H9 (cell line): ENCODE measurements around the gene RAD51AP2. TPM values are rescaled to one million over a fixed set of nuclear protein-coding genes. Genes with fewer than 3 reads are reported as not detected.
A peak's percentile ranks its signal among the peaks of the same experiment; 100 is the strongest.

ENCODE experiments used
- DNase-seq: peaks from one replicate; pipeline ENCODE4 v3.0.0-alpha.2; 2017
- H2AFZ ChIP-seq: one replicate; pipeline ENCODE4 v1.6.1; 2013; ENCODE audit warnings: mild to moderate bottlenecking, low read length, control low read depth, moderate library complexity
- H2AK5ac ChIP-seq: 2 replicates; pipeline ENCODE4 v1.6.1; 2013; ENCODE audit warnings: low read length, control low read depth, mixed read lengths; ENCODE audit not compliant: insufficient read length
- H2BK120ac ChIP-seq: one replicate; pipeline ENCODE4 v1.6.1; 2013; ENCODE audit warnings: low read depth, mild to moderate bottlenecking, low read length, control low read depth, inconsistent platforms; ENCODE audit not compliant: poor library complexity, severe bottlenecking
- H2BK12ac ChIP-seq: 2 replicates; pipeline ENCODE4 v1.6.1; 2013; ENCODE audit warnings: low read length, control low read depth, mixed read lengths, low read depth; ENCODE audit not compliant: insufficient read length
- H2BK15ac ChIP-seq: 2 replicates; pipeline ENCODE4 v1.6.1; 2013; ENCODE audit warnings: low read depth, low read length, control low read depth
- H2BK20ac ChIP-seq: one replicate; pipeline ENCODE4 v1.6.1; 2013; ENCODE audit warnings: low read depth, mild to moderate bottlenecking, low read length, control low read depth, inconsistent platforms; ENCODE audit not compliant: poor library complexity, severe bottlenecking
- H2BK5ac ChIP-seq: 2 replicates; pipeline ENCODE4 v1.6.1; 2013; ENCODE audit warnings: low read length, control low read depth, mixed read lengths; ENCODE audit not compliant: insufficient read length
- H3K14ac ChIP-seq: 2 replicates; pipeline ENCODE4 v1.6.1; 2013; ENCODE audit warnings: low read length, control low read depth; ENCODE audit not compliant: insufficient read depth
- H3K18ac ChIP-seq: 2 replicates; pipeline ENCODE4 v1.6.1; 2013; ENCODE audit warnings: low read depth, mild to moderate bottlenecking, mixed read lengths, low read length, control low read depth; ENCODE audit not compliant: insufficient read length
- H3K23ac ChIP-seq: 2 replicates; pipeline ENCODE4 v1.6.1; 2013; ENCODE audit warnings: low read length, control low read depth, mixed read lengths, low read depth; ENCODE audit not compliant: insufficient read length
- H3K23me2 ChIP-seq: 2 replicates; pipeline ENCODE4 v1.6.1; 2013; ENCODE audit warnings: low read depth, mild to moderate bottlenecking, mixed read lengths, low read length, control low read depth; ENCODE audit not compliant: insufficient read length, poor library complexity, severe bottlenecking
- H3K27ac ChIP-seq: 2 replicates; pipeline ENCODE4 v1.5.1; 2013; ENCODE audit warnings: low read length, control low read depth, mixed read lengths, low read depth; ENCODE audit not compliant: insufficient read length
- H3K27me3 ChIP-seq: 2 replicates; pipeline ENCODE4 v1.6.1; 2013; ENCODE audit warnings: low read length, control low read depth, inconsistent platforms; ENCODE audit not compliant: insufficient read depth
- H3K4ac ChIP-seq: 2 replicates; pipeline ENCODE4 v1.6.1; 2013; ENCODE audit warnings: low read depth, mild to moderate bottlenecking, control low read depth, inconsistent platforms, low read length, moderate library complexity
- H3K4me1 ChIP-seq: 2 replicates; pipeline ENCODE4 v1.6.1; 2013; ENCODE audit warnings: low read length, control low read depth, inconsistent platforms; ENCODE audit not compliant: insufficient read depth
- H3K4me2 ChIP-seq: 2 replicates; pipeline ENCODE4 v1.6.1; 2013; ENCODE audit warnings: low read length, control low read depth, mixed read lengths; ENCODE audit not compliant: insufficient read length, insufficient read depth
- H3K56ac ChIP-seq: 2 replicates; pipeline ENCODE4 v1.6.1; 2013; ENCODE audit warnings: low read depth, mild to moderate bottlenecking, mixed read lengths, low read length, control low read depth; ENCODE audit not compliant: insufficient read length
- H3K79me1 ChIP-seq: 2 replicates; pipeline ENCODE4 v1.6.1; 2013; ENCODE audit warnings: low read depth, mild to moderate bottlenecking, moderate library complexity, low read length, control low read depth, inconsistent platforms; ENCODE audit not compliant: insufficient read depth, poor library complexity, severe bottlenecking
- H3K79me2 ChIP-seq: 2 replicates; pipeline ENCODE4 v1.6.1; 2013; ENCODE audit warnings: low read length, control low read depth, inconsistent platforms; ENCODE audit not compliant: insufficient read depth
- H3K9ac ChIP-seq: 2 replicates; pipeline ENCODE4 v1.6.1; 2013; ENCODE audit warnings: low read length, control low read depth, mixed read lengths; ENCODE audit not compliant: insufficient read length; ENCODE audit errors: extremely low read depth
- H3K9me3 ChIP-seq: one replicate; pipeline ENCODE4 v1.6.1; 2013; ENCODE audit warnings: low read depth, low read length, inconsistent platforms; ENCODE audit not compliant: control insufficient read depth
- H3T11ph ChIP-seq: one replicate; pipeline ENCODE4 v1.6.1; 2013; ENCODE audit warnings: mild to moderate bottlenecking, low read length, control low read depth, inconsistent platforms
- H4K20me1 ChIP-seq: one replicate; pipeline ENCODE4 v1.6.1; 2013; ENCODE audit not compliant: control insufficient read depth, insufficient read length, insufficient read depth
- H4K5ac ChIP-seq: 2 replicates; pipeline ENCODE4 v1.6.1; 2013; ENCODE audit warnings: low read depth, mild to moderate bottlenecking, mixed read lengths, low read length, control low read depth; ENCODE audit not compliant: insufficient read length
- H4K8ac ChIP-seq: replicated peaks from 2 replicates; pipeline ENCODE4 v1.6.1; 2013; ENCODE audit warnings: low read length, control low read depth, mixed read lengths, low read depth; ENCODE audit not compliant: insufficient read length
- H4K91ac ChIP-seq: 2 replicates; pipeline ENCODE4 v1.6.1; 2013; ENCODE audit warnings: low read depth, mild to moderate bottlenecking, moderate library complexity, mixed read lengths, low read length, control low read depth; ENCODE audit not compliant: insufficient read length
- H3K27ac Mint-ChIP-seq, 3 experiments: 2 replicates in 2 of 3; 3 replicates in 1 of 3; pipeline ENCODE4 v1.8.0; 2020 to 2021; ENCODE audit warnings: mixed read lengths in 3 of 3, mild to moderate bottlenecking in 1 of 3, moderate library complexity in 1 of 3
- H3K27me3 Mint-ChIP-seq: 2 replicates; pipeline ENCODE4 v1.8.0; 2021; ENCODE audit warnings: low read depth, mild to moderate bottlenecking, moderate library complexity, mixed read lengths
- H3K36me3 Mint-ChIP-seq, 3 experiments: 2 replicates in 2 of 3; 3 replicates in 1 of 3; pipeline ENCODE4 v1.8.0; 2020 to 2021; ENCODE audit warnings: low read depth in 3 of 3, mixed read lengths in 3 of 3; ENCODE audit not compliant: insufficient read depth in 1 of 3
- H3K4me1 Mint-ChIP-seq, 2 experiments: 2 replicates each; pipeline ENCODE4 v1.8.0; 2020; ENCODE audit warnings: mixed read lengths in 2 of 2
- H3K4me3 Mint-ChIP-seq, 2 experiments: 2 replicates in 1 of 2; 3 replicates in 1 of 2; pipeline ENCODE4 v1.8.0; 2020 to 2021; ENCODE audit warnings: mild to moderate bottlenecking in 2 of 2, mixed read lengths in 2 of 2, moderate library complexity in 1 of 2
- H3K9me3 Mint-ChIP-seq, 2 experiments: 2 replicates in 1 of 2; 3 replicates in 1 of 2; pipeline ENCODE4 v1.8.0; 2020; ENCODE audit warnings: mild to moderate bottlenecking in 2 of 2, mixed read lengths in 2 of 2, moderate library complexity in 1 of 2
- WGBS: extraction: QIAGEN DNeasy Blood & Tissue Kit; methylation state at CpG from one replicate; pipeline ENCODE4 v1.1.7; 2013; ENCODE audit warnings: missing lambda C conversion rate, low lambda C conversion rate, mixed read lengths; ENCODE audit not compliant: insufficient read length; ENCODE audit errors: extremely low coverage; 5-methylcytosine and 5-hydroxymethylcytosine counted together
- total RNA-seq: library from RNA; stranded (reverse); gene quantifications from 2 replicates; pipeline ENCODE4 v1.2.1, GENCODE V29; 2021
- TF ChIP-seq, protein P1 (sequence below): fragments of 200-600 bp; sonication (generic); conservative IDR thresholded peaks from 3 replicates; pipeline ENCODE4 v1.8.0; 2021; ENCODE audit warnings: antibody characterized with exemption, mild to moderate bottlenecking

Gene RAD51AP2
- total RNA-seq, 1 experiment from 2014 or later = 0.07 TPM

DNA sequence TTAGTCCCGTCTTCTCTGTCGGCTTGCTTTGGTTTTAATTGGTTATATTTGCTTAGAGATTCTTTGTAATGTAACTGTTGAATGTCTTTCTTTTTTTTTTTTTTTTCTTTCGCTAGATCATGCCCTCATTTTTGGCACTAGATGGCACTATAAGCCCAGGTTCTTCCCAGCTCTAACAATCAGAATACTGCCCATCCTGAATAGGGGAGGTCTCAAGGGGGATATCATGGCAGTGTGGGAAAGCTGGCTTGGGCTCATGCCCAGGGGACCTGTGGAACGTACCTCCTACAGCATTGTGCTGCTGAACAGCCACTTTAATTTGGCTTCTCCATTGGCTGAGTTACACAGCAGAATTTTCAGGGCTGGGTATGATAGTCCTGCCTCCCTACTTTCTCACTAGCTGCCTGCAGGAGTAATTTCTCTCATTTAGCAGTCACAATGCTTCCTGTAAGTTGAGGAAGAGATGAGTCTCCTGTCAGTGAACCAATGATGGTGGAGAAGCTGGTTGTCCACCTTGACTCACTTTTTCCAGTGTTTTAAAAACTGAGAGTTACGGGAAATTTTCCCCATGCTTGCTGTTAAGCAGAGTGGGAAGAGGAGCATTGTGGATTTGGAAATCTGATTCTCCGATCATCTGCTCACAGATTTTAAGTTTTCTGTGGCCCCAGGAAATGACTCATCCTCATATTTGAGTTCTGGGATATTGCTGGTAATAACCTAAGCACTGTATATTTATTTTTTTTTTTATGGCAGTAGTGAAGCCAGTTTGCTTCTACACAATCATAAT is 47.2 kb downstream of the RAD51AP2 start:
- Histone ChIP-seq H2BK5ac (no peak overlapping the region), H3T11ph (no peak overlapping the region), H4K8ac (no peak overlapping the region), H3K79me2 (no peaks in the 10 kb centered on the region), H3K14ac (no peak overlapping the region), H3K4me1 (peaks cover 5% of the 10 kb centered on the region; the same call in 1 of the 2 replicates), H2AK5ac (no peak overlapping the region), H3K27ac (no peak overlapping the region), H3K23ac (no peak overlapping the region), H3K4me2 (no peak overlapping the region), H3K23me2 (no peaks in the 10 kb centered on the region), H3K27me3 (no peaks in the 10 kb centered on the region), H3K56ac (no peak overlapping the region), H2BK12ac (no peak overlapping the region), H2BK20ac (no peak overlapping the region), H3K9ac (no peak overlapping the region), H4K20me1 (no peaks in the 10 kb centered on the region), H2AFZ (no peak overlapping the region), H3K18ac (no peak overlapping the region), H4K5ac (no peak overlapping the region), H3K79me1 (no peaks in the 10 kb centered on the region), H3K4ac (no peak overlapping the region), H2BK15ac (no peak overlapping the region), H2BK120ac (no peak overlapping the region), H4K91ac (no peak overlapping the region), H3K9me3 (no peaks in the 10 kb centered on the region)
- Mint-ChIP-seq H3K27me3 (no peaks in the 10 kb centered on the region; the same call in 1 of the 2 replicates), H3K4me3 (no peak overlapping the region; a peak in 1 of 5 replicates), H3K9me3 (peaks cover 33 to 35% of the 10 kb centered on the region in 2 experiments), H3K4me1 (peaks cover 14 to 15% of the 10 kb centered on the region in 2 experiments), H3K36me3 (peaks cover 13 to 32% (median 23%) of the 10 kb centered on the region in 3 experiments), H3K27ac (no peak overlapping the region)
- no CpG with 5 or more reads among the region's 6 CpGs for WGBS
- peak; percentile 60 for DNase-seq
- TF ChIP-seq, protein P1, sequence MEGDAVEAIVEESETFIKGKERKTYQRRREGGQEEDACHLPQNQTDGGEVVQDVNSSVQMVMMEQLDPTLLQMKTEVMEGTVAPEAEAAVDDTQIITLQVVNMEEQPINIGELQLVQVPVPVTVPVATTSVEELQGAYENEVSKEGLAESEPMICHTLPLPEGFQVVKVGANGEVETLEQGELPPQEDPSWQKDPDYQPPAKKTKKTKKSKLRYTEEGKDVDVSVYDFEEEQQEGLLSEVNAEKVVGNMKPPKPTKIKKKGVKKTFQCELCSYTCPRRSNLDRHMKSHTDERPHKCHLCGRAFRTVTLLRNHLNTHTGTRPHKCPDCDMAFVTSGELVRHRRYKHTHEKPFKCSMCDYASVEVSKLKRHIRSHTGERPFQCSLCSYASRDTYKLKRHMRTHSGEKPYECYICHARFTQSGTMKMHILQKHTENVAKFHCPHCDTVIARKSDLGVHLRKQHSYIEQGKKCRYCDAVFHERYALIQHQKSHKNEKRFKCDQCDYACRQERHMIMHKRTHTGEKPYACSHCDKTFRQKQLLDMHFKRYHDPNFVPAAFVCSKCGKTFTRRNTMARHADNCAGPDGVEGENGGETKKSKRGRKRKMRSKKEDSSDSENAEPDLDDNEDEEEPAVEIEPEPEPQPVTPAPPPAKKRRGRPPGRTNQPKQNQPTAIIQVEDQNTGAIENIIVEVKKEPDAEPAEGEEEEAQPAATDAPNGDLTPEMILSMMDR = peak; percentile 78
